HUDEP-2 (cell line): Measurements from ENCODE around the gene HEATR5A.
"Not testable (repeated sequence)": the region's sequence is repeated elsewhere in the genome, so short reads cannot be mapped to it uniquely, and the experiment has no call there.

ENCODE experiments used
- DNase-seq, 76 experiments: peaks; one replicate each; lab custom pipeline; 2025; ENCODE audit not compliant: unreplicated experiment in 76 of 76; lab: John Stamatoyannopoulos, UW

Gene HEATR5A

GRCh38 chr14:31287294-31287972 lies 132.9 kb downstream of the HEATR5A start:
- DNase-seq = no peak

DNA sequence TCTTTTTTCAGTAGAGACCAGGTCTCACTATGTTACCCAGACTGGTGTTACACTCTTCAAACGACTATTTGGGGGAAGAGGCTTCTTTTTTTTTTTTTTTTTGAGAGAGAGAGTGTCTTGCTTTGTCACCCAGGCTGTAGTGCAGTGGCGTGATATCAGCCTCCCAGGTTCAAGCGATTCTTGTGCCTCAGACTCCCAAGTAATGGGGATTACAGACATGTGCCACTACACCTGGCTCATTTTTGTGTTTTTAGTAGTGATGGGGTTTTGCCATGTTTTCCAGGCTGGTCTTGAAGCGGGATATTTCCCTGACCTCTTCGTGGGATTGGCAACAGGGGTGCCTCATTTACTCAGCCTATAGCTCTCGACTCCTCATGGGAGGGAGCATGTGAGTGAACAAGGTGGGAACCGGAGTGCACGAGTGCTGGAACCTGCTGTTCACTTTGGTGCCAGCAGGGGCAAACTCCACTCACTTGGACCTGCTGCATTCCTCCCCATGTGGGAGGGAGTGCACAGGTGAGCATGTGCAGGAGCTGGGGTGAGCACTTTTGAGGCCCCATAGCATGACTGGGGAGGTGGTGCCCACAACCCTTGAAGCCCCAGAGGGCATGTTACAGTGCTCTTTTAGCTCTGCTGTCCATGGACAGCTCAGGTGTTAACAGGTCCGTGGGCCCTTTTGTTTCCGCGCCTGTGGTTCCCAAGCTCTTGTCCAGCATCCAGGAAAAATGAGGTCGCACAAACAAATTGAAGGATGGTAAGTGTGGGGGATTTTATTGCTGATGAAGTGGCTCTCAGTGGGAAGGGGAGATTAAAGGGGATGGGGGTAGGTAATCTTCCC lies 133.7 kb downstream of the HEATR5A start:
- peak in 18 of 76 experiments; percentile 2 to 25 (median 8) for DNase-seq

DNA sequence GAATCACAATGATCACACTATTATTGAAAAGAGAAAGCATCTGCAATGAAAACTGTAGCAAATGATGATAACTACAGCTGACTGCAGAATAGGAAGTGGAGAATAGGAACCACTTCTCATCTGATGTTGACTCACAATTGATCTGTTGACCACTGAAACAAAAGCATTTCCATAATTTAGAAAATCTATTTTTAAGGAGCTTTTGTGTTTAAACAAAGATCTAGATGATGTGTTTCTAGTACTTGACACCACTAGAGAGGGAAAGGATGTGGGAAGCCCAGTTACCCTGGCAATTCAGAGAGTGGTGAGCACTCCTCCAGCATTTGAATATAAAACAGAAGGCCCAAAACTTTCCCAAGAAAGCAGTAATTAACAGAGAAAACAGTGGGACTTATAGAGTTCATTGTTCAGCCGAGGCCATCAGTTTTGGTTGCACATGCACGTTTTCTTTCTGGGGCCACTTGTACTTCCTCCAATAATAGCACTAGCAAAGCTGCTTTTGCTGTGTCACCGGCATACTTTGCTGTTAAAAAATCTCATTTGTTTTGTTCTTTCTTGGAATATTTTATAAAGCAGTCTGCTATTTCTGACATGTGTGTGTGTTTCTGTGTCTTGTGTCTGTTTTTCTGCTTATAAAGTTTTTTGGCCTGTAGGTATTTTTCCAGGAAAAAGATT lies 136.6 kb downstream of the HEATR5A start:
- DNase-seq = no peak

GRCh38 chr14:31283153-31283552 lies 137.2 kb downstream of the HEATR5A start:
- DNase-seq = no peak

DNA sequence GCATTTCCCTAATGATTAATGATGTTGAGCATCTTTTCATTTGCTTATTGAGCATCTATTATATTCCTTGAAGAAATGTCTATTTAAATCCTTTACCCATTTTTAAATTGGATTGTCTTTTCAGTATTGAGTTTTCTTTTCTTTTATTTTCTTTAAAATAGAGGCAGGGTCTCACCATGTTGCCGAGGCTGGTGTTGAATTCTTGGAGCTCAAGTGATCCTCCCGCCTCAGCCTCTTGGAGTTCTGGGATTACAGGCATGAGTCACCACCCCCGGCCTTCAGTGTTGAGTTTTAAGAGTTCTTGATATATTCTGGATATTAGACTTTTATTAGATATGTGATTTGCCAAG lies 139.5 kb downstream of the HEATR5A start:
- DNase-seq = no peak

DNA sequence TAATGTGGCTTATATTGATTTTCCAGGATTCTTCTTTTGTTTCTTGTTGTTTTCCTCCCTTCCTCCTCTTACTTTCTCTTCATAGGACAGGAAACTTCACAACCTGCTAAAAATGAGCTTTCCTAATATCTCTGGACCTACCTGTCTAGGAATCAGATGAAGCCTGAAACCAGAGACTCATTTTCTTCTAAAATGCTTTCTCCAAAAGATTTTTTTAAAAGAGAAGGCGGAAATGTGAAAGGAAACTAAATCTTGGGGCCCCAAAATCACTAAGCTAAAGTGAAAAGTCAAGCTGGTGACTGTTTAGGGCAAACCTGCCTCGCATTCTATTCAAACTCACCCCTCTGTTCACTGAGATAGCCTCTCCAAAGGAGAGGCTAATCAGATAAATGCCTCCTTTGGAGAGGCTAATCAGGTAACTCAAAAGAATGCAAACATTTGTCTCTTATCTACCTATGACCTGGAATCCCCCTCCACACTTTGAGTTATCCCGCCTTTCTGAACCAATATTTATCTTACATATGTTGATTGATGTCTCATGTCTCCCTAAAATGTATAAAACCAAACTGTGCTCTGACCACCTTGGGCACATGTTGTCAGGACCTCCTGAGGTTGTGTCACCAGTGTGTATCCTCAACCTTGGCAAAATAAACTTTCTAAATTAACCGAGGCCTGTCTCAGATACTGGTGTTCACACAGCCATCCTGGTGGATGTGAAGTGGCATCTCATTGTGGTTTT lies 140.0 kb downstream of the HEATR5A start:
- no peak for DNase-seq

- no peak for DNase-seq
Measured at GRCh38 chr14:31278883-31279282, 141.5 kb downstream of the HEATR5A start.

- no peak for DNase-seq
Measured at GRCh38 chr14:31277085-31277484, 143.3 kb downstream of the HEATR5A start.

DNA sequence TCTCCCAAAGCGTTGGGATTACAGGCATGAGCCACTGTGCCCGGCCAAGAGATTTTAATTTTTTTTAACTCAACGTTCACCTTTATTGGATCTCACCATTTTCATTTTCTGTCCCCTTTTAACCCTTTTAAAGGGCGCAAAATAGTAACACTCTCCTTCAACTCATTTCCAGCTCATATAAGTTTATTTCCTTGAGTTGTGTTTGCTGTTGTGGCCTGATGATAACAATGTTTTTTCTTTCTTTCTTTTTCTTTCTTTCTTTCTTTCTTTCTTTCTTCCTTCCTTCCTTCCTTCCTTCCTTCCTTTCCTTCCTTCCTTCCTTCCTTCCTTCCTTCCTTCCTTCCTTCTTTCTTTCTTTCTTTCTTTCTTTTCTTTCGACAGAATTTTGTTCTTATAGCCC lies 143.9 kb downstream of the HEATR5A start:
- not testable (repeated sequence) for DNase-seq

DNA sequence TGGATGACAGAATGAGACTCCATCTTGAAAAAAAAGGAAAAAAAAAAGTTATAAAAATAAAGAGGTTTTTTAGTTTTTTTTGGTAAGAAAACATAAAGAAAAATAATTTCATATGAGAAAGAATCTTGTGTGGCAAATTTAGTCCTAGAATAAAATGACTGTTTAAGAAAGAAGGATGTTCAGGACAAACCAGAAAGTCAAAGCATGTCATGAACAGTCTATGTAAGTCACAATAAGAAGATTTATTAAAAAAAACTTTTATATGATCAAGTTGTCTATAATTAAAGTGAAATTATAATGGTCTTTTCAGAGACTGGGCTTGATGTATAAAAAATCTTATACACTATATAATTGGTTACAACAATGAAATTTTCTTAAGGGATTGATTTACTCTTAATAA lies 144.6 kb downstream of the HEATR5A start:
- no peak for DNase-seq

- no peak for DNase-seq
Measured at GRCh38 chr14:31271648-31272047, 148.7 kb downstream of the HEATR5A start.

DNA sequence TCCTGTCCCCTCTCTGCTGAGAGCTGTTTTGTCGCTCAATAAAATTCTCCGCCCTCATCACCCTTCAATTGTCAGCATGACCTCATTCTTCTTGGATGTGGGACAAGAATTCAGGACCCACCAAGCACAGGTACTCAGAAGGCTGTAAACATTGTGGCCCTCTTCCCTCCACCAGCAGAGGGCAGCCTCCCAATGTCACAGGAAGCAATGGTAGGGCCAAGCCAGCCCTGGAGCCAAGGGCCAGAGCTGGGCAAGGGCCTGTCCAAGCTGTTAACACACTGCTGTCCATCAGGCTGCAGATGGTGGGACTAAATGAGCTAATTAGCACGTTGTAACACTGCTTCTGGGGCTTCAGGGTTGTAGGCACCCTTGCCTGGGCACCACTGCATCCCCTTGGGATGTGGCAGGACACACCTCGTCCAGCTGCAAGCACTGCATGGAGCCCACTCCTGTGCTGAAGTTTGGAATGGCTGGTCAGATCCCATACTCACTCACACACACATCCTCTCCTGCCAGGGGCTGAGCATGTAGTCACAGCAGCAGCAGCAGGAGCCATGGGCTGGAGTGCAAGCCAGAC lies 150.1 kb downstream of the HEATR5A start:
- peak in 35 of 76 experiments; percentile 4 to 65 (median 25) for DNase-seq

DNA sequence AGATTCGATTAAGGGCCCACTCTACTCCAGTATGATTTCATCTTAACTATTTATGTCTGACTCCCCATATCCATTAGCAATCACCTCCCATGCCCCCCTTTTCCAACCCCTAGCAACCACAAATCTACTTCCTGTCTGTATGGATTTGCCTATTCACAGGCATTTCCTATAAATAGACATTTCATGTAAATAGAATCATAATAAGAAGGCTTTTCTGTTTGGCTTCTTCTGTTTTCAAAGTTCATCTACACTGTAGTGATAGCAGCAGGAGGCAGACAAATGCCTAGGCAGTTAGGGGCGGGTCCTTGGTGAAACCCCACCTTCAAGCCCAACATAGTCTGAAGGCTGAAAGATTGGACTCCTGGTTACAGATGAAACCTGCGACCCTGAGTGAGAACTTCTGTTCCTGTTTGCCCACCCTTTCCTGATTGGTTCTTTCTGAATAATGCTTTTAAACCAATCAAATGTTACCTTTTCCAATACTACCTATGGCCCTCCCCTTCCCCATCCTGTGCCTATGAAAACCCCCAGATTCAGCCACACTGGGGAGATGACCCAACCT lies 150.6 kb downstream of the HEATR5A start:
- no peak for DNase-seq

DNA sequence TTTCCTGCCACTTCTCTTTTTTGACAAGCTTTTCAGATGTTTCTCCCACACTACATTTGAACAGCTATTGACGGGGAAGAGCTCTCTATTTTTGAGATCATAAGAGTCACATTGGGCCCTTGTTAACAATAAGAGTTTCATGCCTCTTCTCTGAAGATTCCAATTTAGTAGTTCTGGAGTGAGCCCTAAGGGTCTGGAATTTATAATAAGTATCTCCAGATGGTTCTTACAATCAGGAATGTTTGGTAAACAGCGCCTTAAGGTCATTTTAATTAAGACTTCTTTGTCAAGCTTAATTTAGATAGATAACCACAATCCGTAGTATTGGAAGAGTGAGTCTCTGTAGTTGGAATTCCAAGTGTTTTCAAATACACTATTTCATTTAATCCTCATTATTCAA lies 152.1 kb downstream of the HEATR5A start:
- no peak for DNase-seq

GRCh38 chr14:31266437-31267331 lies 153.7 kb downstream of the HEATR5A start:
- DNase-seq = no peak

GRCh38 chr14:31265701-31266398 lies 154.5 kb downstream of the HEATR5A start:
- DNase-seq = peak in 1 of 76 experiments; percentile 12

DNA sequence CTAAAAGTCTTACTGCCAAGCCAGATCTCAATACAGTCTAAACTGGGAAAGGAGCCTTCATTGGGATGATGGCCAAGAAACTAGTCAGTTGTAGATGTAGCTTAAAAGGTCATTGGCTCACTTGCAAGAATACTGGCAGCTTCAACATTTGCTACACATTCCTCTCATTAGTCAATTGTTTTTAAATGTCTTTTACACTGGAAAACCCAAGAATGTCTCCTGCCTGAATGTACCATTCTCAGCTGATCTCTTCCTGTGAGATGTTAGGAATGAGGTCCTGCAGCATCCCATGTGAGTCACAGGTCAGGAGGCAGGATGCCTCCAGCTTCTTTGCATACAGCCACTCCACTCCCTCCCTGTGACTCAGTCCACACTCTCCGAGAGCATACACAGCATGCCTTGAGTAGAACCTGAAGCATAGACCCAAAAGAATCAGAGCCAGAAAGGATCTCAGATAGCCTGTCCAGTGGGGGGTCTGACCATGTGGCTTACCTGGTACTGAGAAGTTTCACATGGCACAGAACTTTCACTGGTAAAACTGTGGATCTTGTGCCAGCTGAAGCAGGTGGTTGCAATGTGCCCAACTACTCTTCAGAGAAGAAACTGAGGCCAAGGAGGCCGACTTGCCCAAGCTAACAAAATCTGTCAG lies 156.7 kb downstream of the HEATR5A start:
- DNase-seq = no peak
